Tibial artery (tissue), 4 donors: Measurements from ENCODE around the gene SLC22A1.

Source experiments
- DNase-seq, 2 donors: peaks; one replicate each; pipeline ENCODE4 v3.0.0-alpha.2; 2019
- H3K27ac ChIP-seq, 2 donors: fragments of 200-600 bp; sonication (generic) in 1 of 2; 1 replicate in 1 of 2; 2 replicates in 1 of 2; pipeline ENCODE4 v1.5.1; 2018 to 2019; ENCODE audit warnings: mild to moderate bottlenecking in 1 of 2
- H3K27me3 ChIP-seq, 2 donors: fragments of 200-600 bp; sonication (generic) in 1 of 2; one replicate each; pipeline versions ENCODE4 v1.5.1 to v1.6.0; 2016 to 2019
- H3K36me3 ChIP-seq, 3 donors: fragments of 200-600 bp; sonication (generic) in 2 of 3; one replicate each; pipeline ENCODE4 v1.5.1; 2016 to 2019; ENCODE audit warnings: mild to moderate bottlenecking in 2 of 3
- H3K4me1 ChIP-seq, 4 donors: fragments of 200-600 bp; sonication (generic) in 2 of 4; 1 replicate in 3 of 4; 2 replicates in 1 of 4; pipeline ENCODE4 v1.5.1; 2016 to 2019
- H3K4me3 ChIP-seq, 2 donors: fragments of 200-600 bp; sonication (generic) in 1 of 2; 1 replicate in 1 of 2; 2 replicates in 1 of 2; pipeline ENCODE4 v1.5.1; 2018 to 2019; ENCODE audit warnings: mild to moderate bottlenecking in 2 of 2
- H3K9me3 ChIP-seq, 3 donors: fragments of 200-600 bp; sonication (generic) in 1 of 3; one replicate each; pipeline ENCODE4 v1.5.1; 2016 to 2019
- intact Hi-C: fragments of 100-400 bp; cut with DNase I; formaldehyde crosslinking; loops from one replicate; pipeline ENCODE4 v1.15.0; 2023; ENCODE audit warnings: low total_unique reads
- TF ChIP-seq, protein P1 (sequence below), 2 experiments: fragments of 200-600 bp in 1 of 2; fragments of 450-650 bp in 1 of 2; IDR thresholded peaks; one replicate each; pipeline ENCODE4 v1.5.1; 2017 to 2019; ENCODE audit warnings: antibody characterized with exemption in 2 of 2, mild to moderate bottlenecking in 1 of 2, moderate library complexity in 1 of 2

Gene SLC22A1

GRCh38 chr6:160173806-160174527 lies 52.4 kb downstream of the SLC22A1 start:
- H3K27ac ChIP-seq, result no peak overlapping the region
- TF ChIP-seq, protein P1, sequence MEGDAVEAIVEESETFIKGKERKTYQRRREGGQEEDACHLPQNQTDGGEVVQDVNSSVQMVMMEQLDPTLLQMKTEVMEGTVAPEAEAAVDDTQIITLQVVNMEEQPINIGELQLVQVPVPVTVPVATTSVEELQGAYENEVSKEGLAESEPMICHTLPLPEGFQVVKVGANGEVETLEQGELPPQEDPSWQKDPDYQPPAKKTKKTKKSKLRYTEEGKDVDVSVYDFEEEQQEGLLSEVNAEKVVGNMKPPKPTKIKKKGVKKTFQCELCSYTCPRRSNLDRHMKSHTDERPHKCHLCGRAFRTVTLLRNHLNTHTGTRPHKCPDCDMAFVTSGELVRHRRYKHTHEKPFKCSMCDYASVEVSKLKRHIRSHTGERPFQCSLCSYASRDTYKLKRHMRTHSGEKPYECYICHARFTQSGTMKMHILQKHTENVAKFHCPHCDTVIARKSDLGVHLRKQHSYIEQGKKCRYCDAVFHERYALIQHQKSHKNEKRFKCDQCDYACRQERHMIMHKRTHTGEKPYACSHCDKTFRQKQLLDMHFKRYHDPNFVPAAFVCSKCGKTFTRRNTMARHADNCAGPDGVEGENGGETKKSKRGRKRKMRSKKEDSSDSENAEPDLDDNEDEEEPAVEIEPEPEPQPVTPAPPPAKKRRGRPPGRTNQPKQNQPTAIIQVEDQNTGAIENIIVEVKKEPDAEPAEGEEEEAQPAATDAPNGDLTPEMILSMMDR (IDR thresholded peaks at IDR 0.05), result no peak
- no peaks in the 10 kb centered on the region for H3K36me3 ChIP-seq
- no peaks in the 10 kb centered on the region for H3K9me3 ChIP-seq
- peaks cover 0 to 11% (median 0%) of the 10 kb centered on the region in 4 donors for H3K4me1 ChIP-seq
- no peak for DNase-seq
- H3K4me3 ChIP-seq, result no peak overlapping the region
- intact Hi-C loops, result no loop called here
- no peaks in the 10 kb centered on the region for H3K27me3 ChIP-seq

DNA sequence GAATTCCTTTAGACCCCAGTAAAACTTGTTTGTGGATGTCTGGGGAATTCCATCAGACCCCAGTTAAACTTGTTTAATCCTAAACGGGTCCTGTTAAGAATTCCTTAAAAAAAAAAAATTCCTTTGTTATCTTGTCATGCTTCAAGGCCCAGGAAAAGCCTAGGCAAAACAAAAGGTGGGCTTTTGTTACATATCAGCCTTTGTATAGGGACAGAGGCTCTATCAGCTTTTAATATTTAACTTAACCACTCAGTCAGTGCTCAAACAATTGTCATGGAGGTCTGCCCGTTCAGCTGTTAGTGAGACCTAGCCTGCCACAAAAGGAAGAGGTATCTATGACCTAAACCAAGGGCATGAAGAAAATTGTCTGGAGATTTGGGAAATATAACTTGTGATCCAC lies 53.1 kb downstream of the SLC22A1 start:
- no peak overlapping the region for H3K27ac ChIP-seq
- no peaks in the 10 kb centered on the region for H3K27me3 ChIP-seq
- intact Hi-C loops, result no loop called here
- H3K36me3 ChIP-seq, result no peaks in the 10 kb centered on the region
- H3K4me1 ChIP-seq, result peaks cover 0 to 10% (median 0%) of the 10 kb centered on the region in 4 donors
- no peaks in the 10 kb centered on the region for H3K9me3 ChIP-seq
- TF ChIP-seq, protein P1 (IDR thresholded peaks at IDR 0.05), result no peak
- DNase-seq, result no peak
- H3K4me3 ChIP-seq, result no peak overlapping the region

DNA sequence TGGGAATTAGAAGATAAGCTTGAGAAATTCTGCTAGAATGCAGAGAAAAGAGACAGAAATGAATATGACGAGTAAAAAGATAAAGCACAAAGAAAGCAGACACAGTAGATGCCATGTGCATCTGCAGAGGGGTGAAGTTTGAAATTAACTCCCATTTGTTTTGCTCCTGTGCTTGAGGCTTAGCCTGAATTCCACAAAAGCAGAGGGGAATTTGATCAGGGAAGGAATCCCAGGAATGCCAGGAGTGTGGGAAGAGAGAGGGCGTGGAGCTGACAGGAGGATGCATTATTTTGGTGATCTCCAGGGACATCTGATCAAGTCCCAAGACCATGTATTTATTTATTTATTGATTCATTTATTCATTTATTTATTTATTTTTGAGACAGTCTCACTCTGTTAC lies 55.6 kb downstream of the SLC22A1 start:
- DNase-seq, result no peak
- H3K4me1 ChIP-seq, result no peaks in the 10 kb centered on the region
- TF ChIP-seq, protein P1 (IDR thresholded peaks at IDR 0.05), result no peak
- no peaks in the 10 kb centered on the region for H3K9me3 ChIP-seq
- no peak overlapping the region for H3K27ac ChIP-seq
- no peaks in the 10 kb centered on the region for H3K27me3 ChIP-seq
- intact Hi-C loops, result no loop called here
- no peak overlapping the region for H3K4me3 ChIP-seq
- H3K36me3 ChIP-seq, result no peaks in the 10 kb centered on the region

- intact Hi-C loops, result no loop called here
- H3K27me3 ChIP-seq, result no peaks in the 10 kb centered on the region
- DNase-seq, result no peak
These were observed 56.7 kb downstream of the SLC22A1 start for GRCh38 chr6:160178271-160178670.

DNA sequence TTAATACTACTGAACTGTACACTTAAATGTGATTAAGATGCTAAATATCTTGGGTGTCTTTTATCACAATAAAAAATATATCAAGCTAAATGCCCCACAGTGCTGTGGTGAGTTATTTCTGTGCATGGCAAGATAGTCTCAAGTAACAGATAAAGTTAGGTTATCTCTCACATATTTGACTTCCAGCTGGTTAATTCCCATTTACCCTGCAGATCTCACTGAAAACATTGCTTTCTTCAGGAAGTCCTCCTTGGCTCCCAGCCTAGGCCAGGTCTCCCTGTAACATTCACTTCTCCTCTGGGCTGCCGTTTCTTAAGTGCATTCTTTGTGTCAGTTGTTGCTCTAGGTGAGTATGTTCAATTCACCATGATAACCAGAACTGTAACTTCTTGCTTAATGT lies 59.1 kb downstream of the SLC22A1 start:
- TF ChIP-seq, protein P1 (IDR thresholded peaks at IDR 0.05), result no peak
- intact Hi-C loops, result no loop called here
- DNase-seq, result no peak
- Histone ChIP-seq H3K27ac (no peak overlapping the region), H3K27me3 (no peaks in the 10 kb centered on the region), H3K4me1 (no peaks in the 10 kb centered on the region), H3K36me3 (no peaks in the 10 kb centered on the region), H3K4me3 (no peak overlapping the region), H3K9me3 (no peaks in the 10 kb centered on the region)

More at GRCh38 chr6:160178271-160178670, 56.7 kb downstream of the SLC22A1 start:
- Histone ChIP-seq H3K9me3 (no peaks in the 10 kb centered on the region), H3K27ac (no peak overlapping the region), H3K4me3 (no peak overlapping the region), H3K4me1 (no peaks in the 10 kb centered on the region), H3K36me3 (no peaks in the 10 kb centered on the region)
- TF ChIP-seq, protein P1 (IDR thresholded peaks at IDR 0.05), result no peak
